ENCODE data around the gene TPM1.

DNA sequence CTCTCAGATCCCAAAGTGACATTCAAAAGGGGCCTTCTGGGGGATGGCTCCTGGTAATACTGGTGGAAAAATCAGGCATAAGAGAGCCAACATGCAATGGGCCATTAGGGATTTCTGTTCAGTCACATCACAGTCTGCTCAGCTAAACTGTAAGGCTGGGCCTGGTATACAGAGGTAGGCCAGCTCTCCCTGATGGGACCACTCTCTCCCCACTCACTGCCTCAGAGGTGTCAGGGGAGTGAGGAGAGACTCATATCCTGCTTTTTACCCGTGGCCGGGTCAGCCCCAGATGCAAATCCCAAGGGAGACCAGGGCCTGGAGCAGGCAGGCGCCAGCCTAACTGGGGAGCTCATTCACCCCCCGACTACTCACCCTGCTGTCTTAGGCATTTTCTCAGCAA lies 48.1 kb upstream of the TPM1 start:
- TF ChIP-seq, protein P1, sequence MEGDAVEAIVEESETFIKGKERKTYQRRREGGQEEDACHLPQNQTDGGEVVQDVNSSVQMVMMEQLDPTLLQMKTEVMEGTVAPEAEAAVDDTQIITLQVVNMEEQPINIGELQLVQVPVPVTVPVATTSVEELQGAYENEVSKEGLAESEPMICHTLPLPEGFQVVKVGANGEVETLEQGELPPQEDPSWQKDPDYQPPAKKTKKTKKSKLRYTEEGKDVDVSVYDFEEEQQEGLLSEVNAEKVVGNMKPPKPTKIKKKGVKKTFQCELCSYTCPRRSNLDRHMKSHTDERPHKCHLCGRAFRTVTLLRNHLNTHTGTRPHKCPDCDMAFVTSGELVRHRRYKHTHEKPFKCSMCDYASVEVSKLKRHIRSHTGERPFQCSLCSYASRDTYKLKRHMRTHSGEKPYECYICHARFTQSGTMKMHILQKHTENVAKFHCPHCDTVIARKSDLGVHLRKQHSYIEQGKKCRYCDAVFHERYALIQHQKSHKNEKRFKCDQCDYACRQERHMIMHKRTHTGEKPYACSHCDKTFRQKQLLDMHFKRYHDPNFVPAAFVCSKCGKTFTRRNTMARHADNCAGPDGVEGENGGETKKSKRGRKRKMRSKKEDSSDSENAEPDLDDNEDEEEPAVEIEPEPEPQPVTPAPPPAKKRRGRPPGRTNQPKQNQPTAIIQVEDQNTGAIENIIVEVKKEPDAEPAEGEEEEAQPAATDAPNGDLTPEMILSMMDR (IDR thresholded peaks at IDR 0.05; ENCODE audit: insufficient read depth, low read length, poor library complexity, severe bottlenecking) = no peak
- no peak for TF ChIP-seq EZH2phosphoT487 (conservative IDR thresholded peaks at IDR 0.05; ENCODE audit: low read length)

Data from SU-DHL-6 (cell line).